Epithelial cell of esophagus (primary cell): ENCODE results near the gene KRTAP4-3.
"Not testable (repeated sequence)": the region's sequence is repeated elsewhere in the genome, so short reads cannot be mapped to it uniquely, and the experiment has no call there.

Experiments
- DNase-seq: peaks from one replicate; pipeline ENCODE4 v3.0.0; 2010; ENCODE audit warnings: low read depth
- H3K4me3 ChIP-seq: 2 replicates; pipeline ENCODE4 v1.5.1; 2011; ENCODE audit warnings: mild to moderate bottlenecking, low read length, control low read depth
- CTCF ChIP-seq: IDR thresholded peaks from 2 replicates; pipeline ENCODE4 v1.5.1; 2011; ENCODE audit warnings: low read depth, mild to moderate bottlenecking, low read length, control low read depth, inconsistent platforms; ENCODE audit not compliant: insufficient read depth; ENCODE audit errors: missing control alignments

Gene KRTAP4-3

GRCh38 chr17:41177727-41178271, 9.8 kb upstream of the KRTAP4-3 start, which contains the start of gene KRTAP4-2:
TSS of gene KRTAP4-2 (minus strand) at chr17:41178221. CDS start at chr17:41178164, 57 bp downstream.
- no peak for DNase-seq
- TF ChIP-seq CTCF, result no peak
- no peak within 1 kb of the TSS for H3K4me3 ChIP-seq

DNA sequence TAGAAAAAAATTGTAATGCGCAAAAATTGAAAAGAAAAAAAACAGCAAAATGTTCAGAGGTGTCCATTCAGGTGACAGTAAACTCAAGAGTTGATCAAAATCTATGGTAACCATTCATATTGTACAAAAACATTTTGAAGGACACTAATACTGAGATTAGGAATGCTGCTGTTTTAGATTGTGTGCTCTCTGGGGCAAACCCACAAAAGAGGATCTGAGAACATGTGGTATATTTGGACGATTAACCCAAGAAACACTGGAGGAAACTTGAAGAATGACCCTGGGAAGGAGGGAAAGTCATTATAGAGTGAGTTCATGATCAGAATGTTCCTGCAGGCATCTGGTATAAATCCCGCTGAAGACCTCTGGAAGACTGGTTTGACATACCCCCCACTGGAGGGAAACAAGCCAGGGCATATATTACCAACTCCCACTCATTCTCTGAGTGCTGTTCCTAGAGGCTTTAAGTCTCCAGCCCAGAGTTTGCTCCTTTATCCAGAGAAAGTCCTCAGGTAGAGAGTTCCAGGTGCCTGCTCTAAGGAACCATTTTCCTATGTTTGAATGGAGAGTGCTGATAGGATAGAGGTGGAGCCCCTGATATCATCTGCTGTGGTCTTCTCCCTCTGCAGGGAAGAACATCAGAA, 8.8 kb upstream of the KRTAP4-3 start:
- H3K4me3 ChIP-seq, result no peak overlapping the region
- DNase-seq, result no peak
- no peak for TF ChIP-seq CTCF

GRCh38 chr17:41171886-41172285, 3.9 kb upstream of the KRTAP4-3 start:
- TF ChIP-seq CTCF, result no peak
- DNase-seq, result no peak

GRCh38 chr17:41167561-41167960, 460 bp downstream of the KRTAP4-3 start:
- no peak overlapping the region for H3K4me3 ChIP-seq
- DNase-seq, result no peak
- TF ChIP-seq CTCF, result no peak

More at GRCh38 chr17:41171886-41172285, 3.9 kb upstream of the KRTAP4-3 start:
- no peak overlapping the region for H3K4me3 ChIP-seq

DNA sequence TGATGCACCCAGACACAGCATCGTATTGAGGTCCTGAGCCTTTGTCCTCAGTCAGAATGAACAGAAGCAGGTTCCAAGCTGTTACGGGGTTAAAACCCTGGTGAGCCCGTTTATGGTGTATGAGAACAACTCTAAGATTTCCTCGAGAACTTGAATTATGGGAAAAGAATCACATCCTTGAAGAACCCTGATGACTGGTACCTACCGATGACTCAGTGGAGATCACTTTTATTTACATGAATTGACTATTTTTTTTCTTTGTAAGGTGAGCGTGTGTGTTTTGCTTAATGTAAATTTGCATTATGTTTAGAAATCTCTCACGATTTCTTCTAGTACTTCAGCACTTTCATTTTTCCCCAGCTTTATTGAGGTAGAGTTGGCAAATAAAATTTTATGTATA, 4.2 kb downstream of the KRTAP4-3 start:
- no peak overlapping the region for H3K4me3 ChIP-seq
- peak; percentile 42 for DNase-seq
- TF ChIP-seq CTCF, result no peak

GRCh38 chr17:41160648-41161047, 7.4 kb downstream of the KRTAP4-3 start, which contains the start of gene KRTAP4-4:
TSS of gene KRTAP4-4 (minus strand) at chr17:41160748. CDS start at chr17:41160691, 57 bp downstream.
- no peak for TF ChIP-seq CTCF
- no peak for DNase-seq
- no peak within 1 kb of the TSS for H3K4me3 ChIP-seq

DNA sequence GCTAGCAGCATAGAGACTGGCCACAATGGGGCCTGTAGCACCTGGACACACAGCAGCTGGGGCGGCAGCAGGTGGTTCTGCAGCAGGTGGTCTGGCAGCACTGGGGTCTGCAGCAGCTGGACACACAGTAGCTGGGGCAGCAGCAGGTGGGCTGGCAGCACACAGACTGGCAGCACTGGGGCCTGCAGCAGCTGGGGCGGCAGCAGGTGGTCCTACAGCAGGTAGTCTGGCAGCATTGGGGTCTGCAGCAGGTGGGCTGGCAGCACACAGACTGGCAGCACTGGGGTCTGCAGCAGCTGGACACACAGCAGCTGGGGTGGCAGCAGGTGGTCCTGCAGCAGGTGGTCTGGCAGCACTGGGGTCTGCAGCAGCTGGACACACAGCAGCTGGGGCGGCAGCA, 7.8 kb downstream of the KRTAP4-3 start:
- DNase-seq, H3K4me3 ChIP-seq: not testable (repeated sequence)
